GM23338 (cell line): ENCODE measurements around the gene FGF4. TPM values are rescaled to one million over a fixed set of nuclear protein-coding genes. Genes with fewer than 3 reads are reported as not detected.

Experiments used
- ATAC-seq: fragments of 200-7000 bp; cut with Tn5 transposase; 3 replicates; pipeline ENCODE4 v1.9.1; 2020
- DNase-seq: peaks from one replicate; pipeline ENCODE4 v3.0.0-alpha.2; 2015; ENCODE audit warnings: low spot score
- H2AFZ ChIP-seq: fragments of 200-600 bp; sonication (generic); 2 replicates; pipeline ENCODE4 v1.8.0; 2016; ENCODE audit warnings: antibody characterized with exemption, mild to moderate bottlenecking, moderate library complexity
- H3F3A ChIP-seq: fragments of 200-600 bp; sonication (generic); replicated peaks from 2 replicates; pipeline ENCODE4 v1.8.0; 2017; ENCODE audit warnings: antibody characterized with exemption, mixed run types, low read depth
- H3K27ac ChIP-seq: fragments of 200-600 bp; sonication (generic); 2 replicates; pipeline ENCODE4 v1.6.1; 2016; ENCODE audit warnings: low read depth
- H3K27me3 ChIP-seq: fragments of 200-600 bp; sonication (generic); 2 replicates; pipeline ENCODE4 v1.8.0; 2016; ENCODE audit warnings: mild to moderate bottlenecking, mixed run types, moderate library complexity; ENCODE audit not compliant: insufficient read depth
- H3K36me3 ChIP-seq: fragments of 200-600 bp; sonication (generic); 2 replicates; pipeline ENCODE4 v1.8.0; 2016; ENCODE audit warnings: mild to moderate bottlenecking; ENCODE audit not compliant: insufficient read depth
- H3K4me1 ChIP-seq: fragments of 200-600 bp; sonication (generic); 2 replicates; pipeline ENCODE4 v1.8.0; 2016; ENCODE audit warnings: mild to moderate bottlenecking, moderate library complexity; ENCODE audit not compliant: insufficient read depth
- H3K4me2 ChIP-seq: fragments of 200-600 bp; sonication (generic); 2 replicates; pipeline ENCODE4 v1.7.1; 2017; ENCODE audit warnings: mixed run types
- H3K4me3 ChIP-seq: fragments of 200-600 bp; sonication (generic); 2 replicates; pipeline ENCODE4 v1.6.1; 2016; ENCODE audit warnings: mixed run types
- H3K79me2 ChIP-seq: fragments of 200-600 bp; sonication (generic); replicated peaks from 2 replicates; pipeline ENCODE4 v1.8.0; 2017; ENCODE audit warnings: mild to moderate bottlenecking; ENCODE audit not compliant: insufficient read depth
- H3K9me2 ChIP-seq: fragments of 200-600 bp; sonication (generic); 2 replicates; pipeline ENCODE4 v1.8.0; 2017; ENCODE audit not compliant: insufficient read depth
- H4K20me1 ChIP-seq: fragments of 200-600 bp; sonication (generic); replicated peaks from 2 replicates; pipeline ENCODE4 v1.8.0; 2017; ENCODE audit warnings: mild to moderate bottlenecking; ENCODE audit not compliant: insufficient read depth
- H3K27ac Mint-ChIP-seq: 2 replicates; pipeline ENCODE4 v1.8.0; 2020; ENCODE audit warnings: inconsistent platforms, mild to moderate bottlenecking, moderate library complexity, mixed read lengths
- H3K27me3 Mint-ChIP-seq: 3 replicates; pipeline ENCODE4 v1.8.0; 2022; ENCODE audit warnings: low read depth, mild to moderate bottlenecking, moderate library complexity, mixed read lengths, inconsistent platforms; ENCODE audit not compliant: insufficient read depth, poor library complexity
- H3K36me3 Mint-ChIP-seq: 3 replicates; pipeline ENCODE4 v1.8.0; 2021; ENCODE audit warnings: low read depth, mild to moderate bottlenecking, inconsistent platforms, moderate library complexity, mixed read lengths
- H3K4me1 Mint-ChIP-seq: 3 replicates; pipeline ENCODE4 v1.8.0; 2020; ENCODE audit warnings: mild to moderate bottlenecking, inconsistent platforms, mixed read lengths
- H3K4me3 Mint-ChIP-seq: 3 replicates; pipeline ENCODE4 v1.8.0; 2021; ENCODE audit warnings: moderate library complexity, mild to moderate bottlenecking, inconsistent platforms, mixed read lengths
- H3K9me3 Mint-ChIP-seq: 3 replicates; pipeline ENCODE4 v1.8.0; 2020; ENCODE audit warnings: moderate library complexity, mild to moderate bottlenecking, inconsistent platforms, mixed read lengths
- CREB1 ChIP-seq: fragments of 250-450 bp; sonication (Bioruptor Pico); IDR thresholded peaks from 2 replicates; pipeline ENCODE4 v1.5.0; 2020; ENCODE audit warnings: low read depth, mild to moderate bottlenecking, moderate library complexity
- EZH2 ChIP-seq: fragments of 200-600 bp; sonication (generic); IDR thresholded peaks from one replicate; pipeline ENCODE4 v1.8.0; 2017; ENCODE audit warnings: antibody characterized with exemption, mild to moderate bottlenecking, low read depth; ENCODE audit not compliant: unreplicated experiment
- EZH2phosphoT487 ChIP-seq: fragments of 200-600 bp; sonication (generic); IDR thresholded peaks from one replicate; pipeline ENCODE4 v1.8.1; 2018; ENCODE audit warnings: antibody characterized with exemption; ENCODE audit not compliant: unreplicated experiment
- JUNB ChIP-seq: IDR thresholded peaks from one replicate; pipeline ENCODE4 v1.6.1; 2016; ENCODE audit warnings: antibody characterized with exemption; ENCODE audit not compliant: unreplicated experiment
- NANOG ChIP-seq: IDR thresholded peaks from 2 replicates; pipeline ENCODE4 v1.6.1; 2016; ENCODE audit warnings: antibody characterized with exemption, borderline replicate concordance
- POLR2AphosphoS5 ChIP-seq: IDR thresholded peaks from 2 replicates; pipeline ENCODE4 v1.6.1; 2016; ENCODE audit warnings: antibody characterized with exemption, low read depth
- REST ChIP-seq: IDR thresholded peaks from one replicate; pipeline ENCODE4 v1.6.1; 2018; ENCODE audit warnings: antibody characterized with exemption; ENCODE audit not compliant: unreplicated experiment
- STAT1 ChIP-seq: IDR thresholded peaks from one replicate; pipeline ENCODE4 v1.6.1; 2016; ENCODE audit warnings: antibody characterized with exemption; ENCODE audit not compliant: unreplicated experiment
- ZNF114 ChIP-seq: fragments of 250-450 bp; sonication (Bioruptor Pico); IDR thresholded peaks from 2 replicates; pipeline ENCODE4 v1.5.0; 2020; ENCODE audit warnings: mild to moderate bottlenecking, moderate library complexity
- ZNF331 ChIP-seq: fragments of 250-450 bp; sonication (Bioruptor Pico); IDR thresholded peaks from 2 replicates; pipeline ENCODE4 v1.5.0; 2020; ENCODE audit warnings: low read depth, mild to moderate bottlenecking, moderate library complexity
- ZNF462 ChIP-seq: fragments of 250-450 bp; sonication (Bioruptor Pico); IDR thresholded peaks from 2 replicates; pipeline ENCODE4 v1.5.0; 2020; ENCODE audit warnings: mild to moderate bottlenecking, moderate library complexity
- polyA plus RNA-seq: library from polyadenylated mRNA; unstranded; fragments of >200 nt; fragmentation: Nextera tagmentation; extraction: Ambion mirVana; gene quantifications from 2 replicates; pipeline ENCODE4 v1.2.1, GENCODE V29; 2016
- total RNA-seq: library from RNA; depleted of rRNA; stranded (reverse); fragments of >200 nt; shearing (Covaris generic); gene quantifications from 2 replicates; pipeline ENCODE4 v1.2.3, GENCODE V29; 2014
- TF ChIP-seq, protein P1 (sequence below), 2 experiments: fragments of 200-600 bp in 1 of 2; sonication (generic) in 1 of 2; conservative IDR thresholded peaks; 2 replicates each; pipeline versions ENCODE4 v1.5.1 to v1.6.1; 2016 to 2017; ENCODE audit warnings: antibody characterized with exemption in 2 of 2, low read depth in 2 of 2, mild to moderate bottlenecking in 2 of 2, moderate library complexity in 1 of 2
- TF ChIP-seq, protein P2 (sequence below): IDR thresholded peaks from 2 replicates; pipeline ENCODE4 v1.6.1; 2016; ENCODE audit warnings: antibody characterized with exemption

The FGF4 gene
- total and polyA plus RNA-seq, 2 experiments from 2014 or later: 4.8 to 13.1 TPM

DNA sequence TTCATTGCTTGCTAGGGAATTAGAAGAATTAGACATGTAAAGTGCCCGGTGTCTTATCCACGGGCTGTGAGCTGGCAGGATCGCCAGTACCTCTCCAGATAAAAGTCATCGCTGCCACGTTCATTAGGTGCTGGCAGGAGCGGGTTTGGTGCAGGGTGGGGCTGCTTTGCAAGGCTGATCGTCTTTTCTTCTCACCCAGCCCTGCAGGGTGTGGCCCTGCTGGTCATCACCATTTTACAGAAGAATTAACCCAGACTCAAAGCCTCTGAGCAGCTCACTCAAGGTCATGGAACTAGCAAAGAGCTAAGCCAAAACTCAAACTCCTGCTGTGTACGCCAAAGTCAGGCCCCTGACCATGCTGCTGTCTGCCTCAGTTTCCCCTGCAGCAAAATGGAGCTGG lies 6.1 kb upstream of the FGF4 start:
- TF ChIP-seq JUNB (no peak), ZNF114 (CRISPR knock-in tag) (no peak), STAT1 (no peak), EZH2phosphoT487 (no peak), EZH2 (no peak), CREB1 (CRISPR knock-in tag) (no peak), ZNF331 (no peak), POLR2AphosphoS5 (no peak), NANOG (no peak), REST (no peak), ZNF462 (CRISPR knock-in tag) (no peak)
- TF ChIP-seq, protein P1, sequence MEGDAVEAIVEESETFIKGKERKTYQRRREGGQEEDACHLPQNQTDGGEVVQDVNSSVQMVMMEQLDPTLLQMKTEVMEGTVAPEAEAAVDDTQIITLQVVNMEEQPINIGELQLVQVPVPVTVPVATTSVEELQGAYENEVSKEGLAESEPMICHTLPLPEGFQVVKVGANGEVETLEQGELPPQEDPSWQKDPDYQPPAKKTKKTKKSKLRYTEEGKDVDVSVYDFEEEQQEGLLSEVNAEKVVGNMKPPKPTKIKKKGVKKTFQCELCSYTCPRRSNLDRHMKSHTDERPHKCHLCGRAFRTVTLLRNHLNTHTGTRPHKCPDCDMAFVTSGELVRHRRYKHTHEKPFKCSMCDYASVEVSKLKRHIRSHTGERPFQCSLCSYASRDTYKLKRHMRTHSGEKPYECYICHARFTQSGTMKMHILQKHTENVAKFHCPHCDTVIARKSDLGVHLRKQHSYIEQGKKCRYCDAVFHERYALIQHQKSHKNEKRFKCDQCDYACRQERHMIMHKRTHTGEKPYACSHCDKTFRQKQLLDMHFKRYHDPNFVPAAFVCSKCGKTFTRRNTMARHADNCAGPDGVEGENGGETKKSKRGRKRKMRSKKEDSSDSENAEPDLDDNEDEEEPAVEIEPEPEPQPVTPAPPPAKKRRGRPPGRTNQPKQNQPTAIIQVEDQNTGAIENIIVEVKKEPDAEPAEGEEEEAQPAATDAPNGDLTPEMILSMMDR (conservative IDR thresholded peaks at IDR 0.05; ENCODE audit: low read depth in 2 of 2): no peak
- TF ChIP-seq, protein P2, sequence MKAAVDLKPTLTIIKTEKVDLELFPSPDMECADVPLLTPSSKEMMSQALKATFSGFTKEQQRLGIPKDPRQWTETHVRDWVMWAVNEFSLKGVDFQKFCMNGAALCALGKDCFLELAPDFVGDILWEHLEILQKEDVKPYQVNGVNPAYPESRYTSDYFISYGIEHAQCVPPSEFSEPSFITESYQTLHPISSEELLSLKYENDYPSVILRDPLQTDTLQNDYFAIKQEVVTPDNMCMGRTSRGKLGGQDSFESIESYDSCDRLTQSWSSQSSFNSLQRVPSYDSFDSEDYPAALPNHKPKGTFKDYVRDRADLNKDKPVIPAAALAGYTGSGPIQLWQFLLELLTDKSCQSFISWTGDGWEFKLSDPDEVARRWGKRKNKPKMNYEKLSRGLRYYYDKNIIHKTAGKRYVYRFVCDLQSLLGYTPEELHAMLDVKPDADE: no peak
- Histone ChIP-seq H3K4me2 (no peak overlapping the region), H2AFZ (no peak overlapping the region), H3K27me3 (peaks cover 13% of the 10 kb centered on the region; the same call in 1 of the 2 replicates), H3K4me3 (no peak overlapping the region), H3F3A (no peaks in the 10 kb centered on the region), H3K4me1 (no peaks in the 10 kb centered on the region), H3K9me2 (no peaks in the 10 kb centered on the region), H3K79me2 (no peaks in the 10 kb centered on the region), H4K20me1 (no peaks in the 10 kb centered on the region), H3K36me3 (no peaks in the 10 kb centered on the region), H3K27ac (no peak overlapping the region)
- DNase-seq (no peak), ATAC-seq (no peak)
- H3K27ac Mint-ChIP-seq: no peak overlapping the region
- H3K9me3 Mint-ChIP-seq: no peaks in the 10 kb centered on the region
- H3K36me3 Mint-ChIP-seq: no peaks in the 10 kb centered on the region
- H3K27me3 Mint-ChIP-seq: peaks cover 9% of the 10 kb centered on the region
- peaks cover 2% of the 10 kb centered on the region; the same call in 1 of the 3 replicates for H3K4me1 Mint-ChIP-seq
- H3K4me3 Mint-ChIP-seq: no peak overlapping the region
